ENCODE results near the gene CCDC144A.
"Not testable (repeated sequence)": the region's sequence is repeated elsewhere in the genome, so short reads cannot be mapped to it uniquely, and the experiment has no call there.

GRCh38 chr17:16794215-16794614, 104.2 kb downstream of the CCDC144A start:
- not testable (repeated sequence) for TF ChIP-seq POLR2A (IDR thresholded peaks at IDR 0.05; ENCODE audit: low read length); GATA1 (IDR thresholded peaks at IDR 0.05; ENCODE audit: low read depth, low read length)
